HepG2 (cell line): ENCODE data around the gene RAC3. TPM values are rescaled to one million over a fixed set of nuclear protein-coding genes. Genes with fewer than 3 reads are reported as not detected.

Source experiments
- ARNTL ChIP-seq: sonication (generic); formaldehyde crosslinking; IDR thresholded peaks from 2 replicates; pipeline ENCODE4 v1.4.0; 2020; ENCODE audit warnings: mild to moderate bottlenecking, missing genetic modification reagents
- CREM ChIP-seq, 2 experiments: sonication (generic) in 1 of 2; formaldehyde crosslinking in 1 of 2; IDR thresholded peaks; 2 replicates each; pipeline versions ENCODE4 v1.4.0 to v1.6.1; 2016 to 2020; ENCODE audit warnings: antibody characterized with exemption in 1 of 2, mild to moderate bottlenecking in 1 of 2, missing genetic modification reagents in 1 of 2
- ESRRA ChIP-seq: sonication (generic); formaldehyde crosslinking; IDR thresholded peaks from 2 replicates; pipeline ENCODE4 v1.5.1; 2020; ENCODE audit warnings: mild to moderate bottlenecking, low read depth, missing genetic modification reagents
- HMGXB4 ChIP-seq, 2 experiments: sonication (generic) in 1 of 2; formaldehyde crosslinking in 1 of 2; IDR thresholded peaks; 2 replicates each; pipeline versions ENCODE4 v1.4.0 to v1.6.1; 2018 to 2020; ENCODE audit warnings: missing genetic modification reagents in 2 of 2, borderline replicate concordance in 1 of 2, low read depth in 1 of 2, mild to moderate bottlenecking in 1 of 2, missing biosample characterization in 1 of 2
- MED13 ChIP-seq: sonication (generic); formaldehyde crosslinking; IDR thresholded peaks from 2 replicates; pipeline ENCODE4 v1.5.0; 2020; ENCODE audit warnings: missing genetic modification reagents
- MIXL1 ChIP-seq: IDR thresholded peaks from 2 replicates; pipeline ENCODE4 v1.6.1; 2016
- NAIF1 ChIP-seq: sonication (generic); formaldehyde crosslinking; IDR thresholded peaks from 2 replicates; pipeline ENCODE4 v1.5.0; 2020; ENCODE audit warnings: mild to moderate bottlenecking, missing genetic modification reagents, borderline replicate concordance
- RBAK ChIP-seq: sonication (generic); formaldehyde crosslinking; IDR thresholded peaks from 2 replicates; pipeline ENCODE4 v1.5.1; 2020; ENCODE audit warnings: mild to moderate bottlenecking, missing genetic modification reagents
- RFX1 ChIP-seq: fragments of 450-650 bp; IDR thresholded peaks from 2 replicates; pipeline ENCODE4 v1.6.1; 2017
- SMAD1 ChIP-seq: sonication (generic); formaldehyde crosslinking; IDR thresholded peaks from 2 replicates; pipeline ENCODE4 v1.4.0; 2020; ENCODE audit warnings: missing genetic modification reagents, low read depth, mild to moderate bottlenecking, borderline replicate concordance
- SMAD3 ChIP-seq: sonication (generic); formaldehyde crosslinking; IDR thresholded peaks from 2 replicates; pipeline ENCODE4 v1.4.0; 2020; ENCODE audit warnings: missing genetic modification reagents
- SNAPC4 ChIP-seq: sonication (generic); formaldehyde crosslinking; IDR thresholded peaks from 2 replicates; pipeline ENCODE4 v1.4.0; 2020; ENCODE audit warnings: mild to moderate bottlenecking, missing genetic modification reagents
- TCF7L2 ChIP-seq: IDR thresholded peaks from 2 replicates; pipeline ENCODE4 v1.6.1; 2011; ENCODE audit warnings: mild to moderate bottlenecking, low read depth, low read length, moderate library complexity
- ZNF367 ChIP-seq: sonication (generic); formaldehyde crosslinking; IDR thresholded peaks from 2 replicates; pipeline ENCODE4 v1.4.0; 2020; ENCODE audit warnings: missing genetic modification reagents, borderline replicate concordance
- ZNF513 ChIP-seq: sonication (generic); formaldehyde crosslinking; conservative IDR thresholded peaks from 2 replicates; pipeline ENCODE4 v1.5.0; 2020; ENCODE audit warnings: missing genetic modification reagents
- ZNF580 ChIP-seq: IDR thresholded peaks from 2 replicates; pipeline ENCODE4 v1.6.1; 2016; ENCODE audit warnings: low read depth, borderline replicate concordance
- ZNF614 ChIP-seq: IDR thresholded peaks from 2 replicates; pipeline ENCODE4 v1.6.1; 2018; ENCODE audit warnings: missing biosample characterization, missing genetic modification reagents, inconsistent platforms, borderline replicate concordance
- ZNF781 ChIP-seq: sonication (generic); formaldehyde crosslinking; IDR thresholded peaks from 2 replicates; pipeline ENCODE4 v1.5.1; 2020; ENCODE audit warnings: borderline replicate concordance, mild to moderate bottlenecking, missing genetic modification reagents; ENCODE audit errors: not compliant biosample characterization
- polyA plus RNA-seq, 8 experiments: library from polyadenylated mRNA; depleted of rRNA in 3 of 8; stranded (reverse) in 7 of 8; unstranded in 1 of 8; fragments of >200 nt; fragmentation: Illumina TruSeq in 4 of 8; extraction: Trizol in 4 of 8; gene quantifications; 2 replicates each; pipeline versions ENCODE4 v1.2.1 to v1.2.3, GENCODE V29; 2011 to 2016; ENCODE audit warnings: low read depth in 4 of 8, missing spikeins in 1 of 8, mixed read lengths in 1 of 8; ENCODE audit not compliant: insufficient read depth in 1 of 8
- total RNA-seq, 5 experiments: library from RNA; depleted of rRNA; stranded (reverse); fragments of >200 nt; fragmentation: Illumina TruSeq; extraction: Trizol; gene quantifications; 2 replicates each; pipeline ENCODE4 v1.2.3, GENCODE V29; 2016; ENCODE audit warnings: low read depth in 1 of 5

Gene RAC3
- total and polyA plus RNA-seq, 2 of the 13 experiments (the other 11 are each of a cell fraction or from before 2014, with no cell fraction given): 10.5 to 21.3 TPM

GRCh38 chr17:82000803-82001570 is 30.5 kb upstream of the RAC3 start (continued):
- peak; percentile 93; the same call in 1 of the 2 replicates for TF ChIP-seq SNAPC4
- peak; percentile 74 to 86; a peak in 3 of 4 replicates for TF ChIP-seq HMGXB4 (CRISPR knock-in tag; IDR thresholded peaks at IDR 0.05; ENCODE audit: borderline replicate concordance in 1 of 2, low read depth in 1 of 2)
- peak; percentile 90 for TF ChIP-seq SMAD3 (CRISPR knock-in tag)
- TF ChIP-seq MIXL1 (CRISPR knock-in tag): peak; percentile 91
- peak; percentile 92 for TF ChIP-seq ARNTL
- peak; percentile 66; the same call in 1 of the 2 replicates for TF ChIP-seq ZNF580 (CRISPR knock-in tag)
- peak; percentile 94 for TF ChIP-seq TCF7L2
- no peak for TF ChIP-seq RFX1
- TF ChIP-seq ZNF513: peak; percentile 32; the same call in 1 of the 2 replicates
- TF ChIP-seq NAIF1: 0 out of 2 replicates have a peak, but pooled peaks have one; percentile 49
- no peak for TF ChIP-seq ZNF781 (CRISPR knock-in tag)
- peak; percentile 55; the same call in 1 of the 2 replicates for TF ChIP-seq ZNF614 (CRISPR knock-in tag)
- TF ChIP-seq SMAD1 (CRISPR knock-in tag): no peak
- peak; percentile 59; the same call in 1 of the 2 replicates for TF ChIP-seq CREM (IDR thresholded peaks at IDR 0.05)
- no peak for TF ChIP-seq CREM (CRISPR knock-in tag; IDR thresholded peaks at IDR 0.05)
- peak; percentile 91; the same call in 1 of the 2 replicates for TF ChIP-seq ZNF367 (CRISPR knock-in tag)
- TF ChIP-seq MED13 (CRISPR knock-in tag): peak; percentile 99
- TF ChIP-seq ESRRA: peak; percentile 88; the same call in 1 of the 2 replicates
- no peak for TF ChIP-seq RBAK (CRISPR knock-in tag)
